H9 (cell line): ENCODE measurements around the gene CACNA2D3. TPM values are rescaled to one million over a fixed set of nuclear protein-coding genes. Genes with fewer than 3 reads are reported as not detected.

Experiments
- DNase-seq: peaks from one replicate; pipeline ENCODE4 v3.0.0-alpha.2; 2017
- H2AFZ ChIP-seq: one replicate; pipeline ENCODE4 v1.6.1; 2013; ENCODE audit warnings: mild to moderate bottlenecking, low read length, control low read depth, moderate library complexity
- H2AK5ac ChIP-seq: 2 replicates; pipeline ENCODE4 v1.6.1; 2013; ENCODE audit warnings: low read length, control low read depth, mixed read lengths; ENCODE audit not compliant: insufficient read length
- H2BK120ac ChIP-seq: one replicate; pipeline ENCODE4 v1.6.1; 2013; ENCODE audit warnings: low read depth, mild to moderate bottlenecking, low read length, control low read depth, inconsistent platforms; ENCODE audit not compliant: poor library complexity, severe bottlenecking
- H2BK12ac ChIP-seq: 2 replicates; pipeline ENCODE4 v1.6.1; 2013; ENCODE audit warnings: low read length, control low read depth, mixed read lengths, low read depth; ENCODE audit not compliant: insufficient read length
- H2BK15ac ChIP-seq: 2 replicates; pipeline ENCODE4 v1.6.1; 2013; ENCODE audit warnings: low read depth, low read length, control low read depth
- H2BK20ac ChIP-seq: one replicate; pipeline ENCODE4 v1.6.1; 2013; ENCODE audit warnings: low read depth, mild to moderate bottlenecking, low read length, control low read depth, inconsistent platforms; ENCODE audit not compliant: poor library complexity, severe bottlenecking
- H2BK5ac ChIP-seq: 2 replicates; pipeline ENCODE4 v1.6.1; 2013; ENCODE audit warnings: low read length, control low read depth, mixed read lengths; ENCODE audit not compliant: insufficient read length
- H3K14ac ChIP-seq: 2 replicates; pipeline ENCODE4 v1.6.1; 2013; ENCODE audit warnings: low read length, control low read depth; ENCODE audit not compliant: insufficient read depth
- H3K18ac ChIP-seq: 2 replicates; pipeline ENCODE4 v1.6.1; 2013; ENCODE audit warnings: low read depth, mild to moderate bottlenecking, mixed read lengths, low read length, control low read depth; ENCODE audit not compliant: insufficient read length
- H3K23ac ChIP-seq: 2 replicates; pipeline ENCODE4 v1.6.1; 2013; ENCODE audit warnings: low read length, control low read depth, mixed read lengths, low read depth; ENCODE audit not compliant: insufficient read length
- H3K23me2 ChIP-seq: 2 replicates; pipeline ENCODE4 v1.6.1; 2013; ENCODE audit warnings: low read depth, mild to moderate bottlenecking, mixed read lengths, low read length, control low read depth; ENCODE audit not compliant: insufficient read length, poor library complexity, severe bottlenecking
- H3K27ac ChIP-seq: 2 replicates; pipeline ENCODE4 v1.5.1; 2013; ENCODE audit warnings: low read length, control low read depth, mixed read lengths, low read depth; ENCODE audit not compliant: insufficient read length
- H3K27me3 ChIP-seq: 2 replicates; pipeline ENCODE4 v1.6.1; 2013; ENCODE audit warnings: low read length, control low read depth, inconsistent platforms; ENCODE audit not compliant: insufficient read depth
- H3K4ac ChIP-seq: 2 replicates; pipeline ENCODE4 v1.6.1; 2013; ENCODE audit warnings: low read depth, mild to moderate bottlenecking, control low read depth, inconsistent platforms, low read length, moderate library complexity
- H3K4me1 ChIP-seq: 2 replicates; pipeline ENCODE4 v1.6.1; 2013; ENCODE audit warnings: low read length, control low read depth, inconsistent platforms; ENCODE audit not compliant: insufficient read depth
- H3K4me2 ChIP-seq: 2 replicates; pipeline ENCODE4 v1.6.1; 2013; ENCODE audit warnings: low read length, control low read depth, mixed read lengths; ENCODE audit not compliant: insufficient read length, insufficient read depth
- H3K56ac ChIP-seq: 2 replicates; pipeline ENCODE4 v1.6.1; 2013; ENCODE audit warnings: low read depth, mild to moderate bottlenecking, mixed read lengths, low read length, control low read depth; ENCODE audit not compliant: insufficient read length
- H3K79me1 ChIP-seq: 2 replicates; pipeline ENCODE4 v1.6.1; 2013; ENCODE audit warnings: low read depth, mild to moderate bottlenecking, moderate library complexity, low read length, control low read depth, inconsistent platforms; ENCODE audit not compliant: insufficient read depth, poor library complexity, severe bottlenecking
- H3K79me2 ChIP-seq: 2 replicates; pipeline ENCODE4 v1.6.1; 2013; ENCODE audit warnings: low read length, control low read depth, inconsistent platforms; ENCODE audit not compliant: insufficient read depth
- H3K9ac ChIP-seq: 2 replicates; pipeline ENCODE4 v1.6.1; 2013; ENCODE audit warnings: low read length, control low read depth, mixed read lengths; ENCODE audit not compliant: insufficient read length; ENCODE audit errors: extremely low read depth
- H3K9me3 ChIP-seq: one replicate; pipeline ENCODE4 v1.6.1; 2013; ENCODE audit warnings: low read depth, low read length, inconsistent platforms; ENCODE audit not compliant: control insufficient read depth
- H3T11ph ChIP-seq: one replicate; pipeline ENCODE4 v1.6.1; 2013; ENCODE audit warnings: mild to moderate bottlenecking, low read length, control low read depth, inconsistent platforms
- H4K20me1 ChIP-seq: one replicate; pipeline ENCODE4 v1.6.1; 2013; ENCODE audit not compliant: control insufficient read depth, insufficient read length, insufficient read depth
- H4K5ac ChIP-seq: 2 replicates; pipeline ENCODE4 v1.6.1; 2013; ENCODE audit warnings: low read depth, mild to moderate bottlenecking, mixed read lengths, low read length, control low read depth; ENCODE audit not compliant: insufficient read length
- H4K8ac ChIP-seq: replicated peaks from 2 replicates; pipeline ENCODE4 v1.6.1; 2013; ENCODE audit warnings: low read length, control low read depth, mixed read lengths, low read depth; ENCODE audit not compliant: insufficient read length
- H4K91ac ChIP-seq: 2 replicates; pipeline ENCODE4 v1.6.1; 2013; ENCODE audit warnings: low read depth, mild to moderate bottlenecking, moderate library complexity, mixed read lengths, low read length, control low read depth; ENCODE audit not compliant: insufficient read length
- H3K27ac Mint-ChIP-seq, 3 experiments: 2 replicates in 2 of 3; 3 replicates in 1 of 3; pipeline ENCODE4 v1.8.0; 2020 to 2021; ENCODE audit warnings: mixed read lengths in 3 of 3, mild to moderate bottlenecking in 1 of 3, moderate library complexity in 1 of 3
- H3K27me3 Mint-ChIP-seq: 2 replicates; pipeline ENCODE4 v1.8.0; 2021; ENCODE audit warnings: low read depth, mild to moderate bottlenecking, moderate library complexity, mixed read lengths
- H3K36me3 Mint-ChIP-seq, 3 experiments: 2 replicates in 2 of 3; 3 replicates in 1 of 3; pipeline ENCODE4 v1.8.0; 2020 to 2021; ENCODE audit warnings: low read depth in 3 of 3, mixed read lengths in 3 of 3; ENCODE audit not compliant: insufficient read depth in 1 of 3
- H3K4me1 Mint-ChIP-seq, 2 experiments: 2 replicates each; pipeline ENCODE4 v1.8.0; 2020; ENCODE audit warnings: mixed read lengths in 2 of 2
- H3K4me3 Mint-ChIP-seq, 2 experiments: 2 replicates in 1 of 2; 3 replicates in 1 of 2; pipeline ENCODE4 v1.8.0; 2020 to 2021; ENCODE audit warnings: mild to moderate bottlenecking in 2 of 2, mixed read lengths in 2 of 2, moderate library complexity in 1 of 2
- H3K9me3 Mint-ChIP-seq, 2 experiments: 2 replicates in 1 of 2; 3 replicates in 1 of 2; pipeline ENCODE4 v1.8.0; 2020; ENCODE audit warnings: mild to moderate bottlenecking in 2 of 2, mixed read lengths in 2 of 2, moderate library complexity in 1 of 2
- CTCF ChIP-seq: fragments of 200-600 bp; sonication (generic); conservative IDR thresholded peaks from 3 replicates; pipeline ENCODE4 v1.8.0; 2021; ENCODE audit warnings: antibody characterized with exemption, mild to moderate bottlenecking
- WGBS: extraction: QIAGEN DNeasy Blood & Tissue Kit; methylation state at CpG from one replicate; pipeline ENCODE4 v1.1.7; 2013; ENCODE audit warnings: missing lambda C conversion rate, low lambda C conversion rate, mixed read lengths; ENCODE audit not compliant: insufficient read length; ENCODE audit errors: extremely low coverage; 5-methylcytosine and 5-hydroxymethylcytosine counted together
- total RNA-seq: library from RNA; stranded (reverse); gene quantifications from 2 replicates; pipeline ENCODE4 v1.2.1, GENCODE V29; 2021

Gene CACNA2D3
- total RNA-seq, 1 experiment from 2014 or later = 3.2 TPM

- Histone ChIP-seq H3K27me3 (no peaks in the 10 kb centered on the region), H2BK15ac (no peak overlapping the region), H3K9me3 (no peaks in the 10 kb centered on the region), H3K14ac (no peak overlapping the region), H3K79me1 (no peaks in the 10 kb centered on the region), H3K56ac (no peak overlapping the region), H3K27ac (no peak overlapping the region), H4K91ac (no peak overlapping the region), H3K79me2 (no peaks in the 10 kb centered on the region), H3K18ac (no peak overlapping the region), H3K4me2 (no peak overlapping the region), H2AK5ac (no peak overlapping the region), H3K23me2 (no peaks in the 10 kb centered on the region), H3K9ac (no peak overlapping the region), H4K5ac (no peak overlapping the region), H3K23ac (no peak overlapping the region), H2BK120ac (no peak overlapping the region), H3K4ac (no peak overlapping the region), H2BK12ac (no peak overlapping the region), H2AFZ (no peak overlapping the region), H3K4me1 (no peaks in the 10 kb centered on the region), H4K8ac (no peak overlapping the region), H2BK20ac (no peak overlapping the region), H3T11ph (no peak overlapping the region), H2BK5ac (no peak overlapping the region), H4K20me1 (no peaks in the 10 kb centered on the region)
- Mint-ChIP-seq H3K9me3 (no peaks in the 10 kb centered on the region), H3K4me1 (peaks cover 0 to under 1% of the 10 kb centered on the region in 2 experiments; a peak in 1 of 4 replicates), H3K27ac (no peak overlapping the region), H3K27me3 (peaks cover under 1% of the 10 kb centered on the region; the same call in 1 of the 2 replicates), H3K36me3 (no peaks in the 10 kb centered on the region), H3K4me3 (no peak overlapping the region)
- DNase-seq = no peak
- TF ChIP-seq CTCF = no peak
- WGBS = no CpG with 5 or more reads among the region's 3 CpGs
Measured at GRCh38 chr3:54543446-54543845, 421.1 kb downstream of the CACNA2D3 start.
